Karpas-422 (cell line): ENCODE results near the gene SAMD1. TPM values are rescaled to one million over a fixed set of nuclear protein-coding genes. Genes with fewer than 3 reads are reported as not detected.

Source experiments
- DNase-seq: peaks from one replicate; pipeline ENCODE4 v3.0.0-alpha.2; 2015
- H2AFZ ChIP-seq: fragments of 200-600 bp; sonication (generic); 2 replicates; pipeline ENCODE4 v1.6.1; 2014; ENCODE audit warnings: antibody characterized with exemption, low read length, mixed read lengths
- H3K27ac ChIP-seq: fragments of 200-600 bp; sonication (generic); 2 replicates; pipeline ENCODE4 v1.5.1; 2014; ENCODE audit warnings: mild to moderate bottlenecking, low read length, moderate library complexity
- H3K27me3 ChIP-seq: fragments of 200-600 bp; sonication (generic); 2 replicates; pipeline ENCODE4 v1.6.1; 2014; ENCODE audit warnings: low read length, mixed read lengths
- H3K36me3 ChIP-seq: fragments of 200-600 bp; sonication (generic); 2 replicates; pipeline ENCODE4 v1.6.1; 2014; ENCODE audit warnings: low read length, mixed read lengths; ENCODE audit not compliant: insufficient read depth
- H3K4me1 ChIP-seq: fragments of 200-600 bp; sonication (generic); 2 replicates; pipeline ENCODE4 v1.6.1; 2014; ENCODE audit warnings: mild to moderate bottlenecking, low read length, mixed read lengths
- H3K4me2 ChIP-seq: fragments of 200-600 bp; sonication (generic); 2 replicates; pipeline ENCODE4 v1.6.1; 2014; ENCODE audit warnings: low read length, low read depth, mild to moderate bottlenecking; ENCODE audit not compliant: poor library complexity, severe bottlenecking
- H3K4me3 ChIP-seq: fragments of 200-600 bp; sonication (generic); 2 replicates; pipeline ENCODE4 v1.5.1; 2014; ENCODE audit warnings: mild to moderate bottlenecking, antibody characterized with exemption, low read length, mixed read lengths
- H3K79me2 ChIP-seq: fragments of 200-600 bp; sonication (generic); 2 replicates; pipeline ENCODE4 v1.6.1; 2014; ENCODE audit warnings: mild to moderate bottlenecking, low read length, mixed read lengths
- H3K9ac ChIP-seq: fragments of 200-600 bp; sonication (generic); 2 replicates; pipeline ENCODE4 v1.6.0; 2014; ENCODE audit warnings: low read length
- H3K9me2 ChIP-seq: fragments of 200-600 bp; sonication (generic), shearing (Covaris generic); replicated peaks from 2 replicates; pipeline ENCODE4 v1.6.0; 2014; ENCODE audit warnings: mild to moderate bottlenecking, low read length, moderate library complexity; ENCODE audit not compliant: insufficient read depth
- H3K9me3 ChIP-seq: fragments of 300-700, 200-600 bp; sonication (generic); 2 replicates; pipeline ENCODE4 v1.6.1; 2014; ENCODE audit warnings: low read length, mixed read lengths
- H4K20me1 ChIP-seq: fragments of 200-600 bp; sonication (generic); 2 replicates; pipeline ENCODE4 v1.6.1; 2014; ENCODE audit warnings: mild to moderate bottlenecking, antibody characterized with exemption, low read length, low read depth; ENCODE audit not compliant: insufficient read depth
- total RNA-seq: library from RNA; depleted of rRNA; stranded (reverse); fragments of >200 nt; shearing (Covaris generic); gene quantifications from 2 replicates; pipeline ENCODE4 v1.2.3, GENCODE V29; 2014; ENCODE audit warnings: low replicate concordance

The SAMD1 gene
- total RNA-seq, 1 experiment from 2014 or later, result 31.8 TPM

DNA sequence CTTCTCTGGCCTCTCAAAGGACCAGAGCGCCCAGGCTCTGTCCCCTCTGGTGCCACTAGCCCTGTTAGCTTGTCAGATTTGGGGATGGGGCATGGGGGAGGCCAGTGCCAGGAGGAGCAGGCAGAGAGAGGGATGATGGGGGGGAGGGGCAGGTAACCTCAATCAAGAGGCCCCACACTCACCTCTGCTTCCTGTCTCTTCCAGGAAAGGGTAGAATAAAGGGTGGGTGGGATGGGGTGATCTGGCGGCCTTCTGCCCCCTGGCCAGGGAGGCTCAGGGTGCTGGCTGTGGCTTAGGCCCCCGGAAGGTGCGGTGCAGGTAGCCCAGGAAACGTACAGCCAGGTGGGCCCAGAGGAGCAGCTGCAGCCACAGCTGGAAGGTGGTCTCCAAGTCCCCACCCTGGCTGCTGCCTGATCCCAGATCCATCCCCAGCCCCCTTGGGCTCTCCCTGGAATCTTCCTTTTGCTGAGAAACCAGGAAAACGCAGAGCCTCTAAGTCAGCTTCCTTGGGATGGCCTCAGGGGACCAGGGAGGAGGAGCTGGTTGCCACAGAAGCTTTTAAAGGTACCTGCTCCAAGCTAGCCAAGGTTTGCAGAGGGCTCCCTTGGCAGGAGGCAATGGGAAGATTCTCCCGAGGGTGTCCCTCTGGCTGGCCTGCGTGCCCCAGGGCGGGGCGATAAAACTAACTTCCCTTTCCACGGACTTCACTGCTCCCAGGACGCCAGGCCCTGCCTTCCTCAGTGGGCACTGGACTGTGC is 21.7 kb upstream of the SAMD1 start:
- Histone ChIP-seq H3K4me1 (peaks cover 32% of the 10 kb centered on the region), H3K36me3 (no peaks in the 10 kb centered on the region), H4K20me1 (0 out of 2 replicates have a peak, but pooled peaks cover 4% of the 10 kb centered on the region), H2AFZ (no peak overlapping the region), H3K9me3 (no peaks in the 10 kb centered on the region), H3K27me3 (no peaks in the 10 kb centered on the region), H3K4me2 (no peak overlapping the region), H3K9ac (no peak overlapping the region), H3K27ac (no peak overlapping the region), H3K9me2 (no peaks in the 10 kb centered on the region), H3K79me2 (peaks cover 55% of the 10 kb centered on the region), H3K4me3 (no peak overlapping the region)
- peak; percentile 38 for DNase-seq

DNA sequence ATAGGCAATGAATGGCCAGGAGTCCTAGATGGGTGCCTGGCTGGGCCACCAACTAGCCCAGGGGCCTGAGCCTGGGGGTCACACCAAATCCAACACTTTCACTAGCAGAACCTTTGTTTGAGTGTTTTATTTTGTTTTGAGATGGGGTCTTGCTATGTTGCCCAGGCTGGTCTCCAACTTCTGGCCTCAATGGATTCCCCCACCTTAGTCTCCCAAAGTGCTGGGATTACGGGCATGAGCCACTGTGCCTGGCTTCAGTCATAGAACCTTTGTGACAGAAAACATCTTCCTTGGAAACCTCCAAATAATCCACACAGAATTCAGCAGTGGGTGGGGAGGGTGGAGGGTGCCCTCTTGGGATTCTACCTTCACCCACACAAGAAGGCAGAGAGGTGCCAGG is 20.9 kb upstream of the SAMD1 start:
- H3K4me3 ChIP-seq, result no peak overlapping the region
- H3K36me3 ChIP-seq, result no peaks in the 10 kb centered on the region
- H3K9me2 ChIP-seq, result no peaks in the 10 kb centered on the region
- H3K4me2 ChIP-seq, result no peak overlapping the region
- no peaks in the 10 kb centered on the region for H3K27me3 ChIP-seq
- H4K20me1 ChIP-seq, result no peaks in the 10 kb centered on the region
- H3K79me2 ChIP-seq, result peaks cover 47% of the 10 kb centered on the region
- DNase-seq, result peak; percentile 12
- peaks cover 27% of the 10 kb centered on the region for H3K4me1 ChIP-seq
- H3K27ac ChIP-seq, result no peak overlapping the region
- H3K9me3 ChIP-seq, result no peaks in the 10 kb centered on the region
- no peak overlapping the region for H2AFZ ChIP-seq
- H3K9ac ChIP-seq, result no peak overlapping the region

DNA sequence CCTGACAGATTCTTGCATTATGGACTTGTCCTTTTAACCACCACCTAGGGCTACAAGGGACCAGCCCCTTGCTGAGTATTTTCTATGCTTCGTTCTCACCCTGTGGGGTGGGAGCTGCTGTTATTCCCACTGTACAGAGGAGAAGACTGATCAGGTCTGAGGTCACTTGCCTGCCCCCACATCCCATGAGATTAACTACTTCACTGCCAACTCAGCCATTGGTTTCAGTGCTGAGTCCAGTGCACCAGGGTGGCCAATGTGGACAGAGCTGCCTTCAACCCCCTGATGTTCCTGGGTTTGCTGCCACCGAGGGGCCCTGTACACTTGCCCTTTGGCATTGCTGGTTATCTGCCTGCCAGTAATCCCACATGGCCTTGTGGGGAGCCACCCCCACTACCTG is 20.1 kb upstream of the SAMD1 start:
- no peaks in the 10 kb centered on the region for H3K36me3 ChIP-seq
- H3K4me1 ChIP-seq, result peaks cover 19% of the 10 kb centered on the region
- H4K20me1 ChIP-seq, result no peaks in the 10 kb centered on the region
- H3K4me2 ChIP-seq, result no peak overlapping the region
- no peaks in the 10 kb centered on the region for H3K27me3 ChIP-seq
- no peak overlapping the region for H3K27ac ChIP-seq
- no peak overlapping the region for H3K4me3 ChIP-seq
- no peaks in the 10 kb centered on the region for H3K9me2 ChIP-seq
- H3K9me3 ChIP-seq, result no peaks in the 10 kb centered on the region
- H3K9ac ChIP-seq, result no peak overlapping the region
- H2AFZ ChIP-seq, result no peak overlapping the region
- H3K79me2 ChIP-seq, result peaks cover 39% of the 10 kb centered on the region
- peak; percentile 41 for DNase-seq

DNA sequence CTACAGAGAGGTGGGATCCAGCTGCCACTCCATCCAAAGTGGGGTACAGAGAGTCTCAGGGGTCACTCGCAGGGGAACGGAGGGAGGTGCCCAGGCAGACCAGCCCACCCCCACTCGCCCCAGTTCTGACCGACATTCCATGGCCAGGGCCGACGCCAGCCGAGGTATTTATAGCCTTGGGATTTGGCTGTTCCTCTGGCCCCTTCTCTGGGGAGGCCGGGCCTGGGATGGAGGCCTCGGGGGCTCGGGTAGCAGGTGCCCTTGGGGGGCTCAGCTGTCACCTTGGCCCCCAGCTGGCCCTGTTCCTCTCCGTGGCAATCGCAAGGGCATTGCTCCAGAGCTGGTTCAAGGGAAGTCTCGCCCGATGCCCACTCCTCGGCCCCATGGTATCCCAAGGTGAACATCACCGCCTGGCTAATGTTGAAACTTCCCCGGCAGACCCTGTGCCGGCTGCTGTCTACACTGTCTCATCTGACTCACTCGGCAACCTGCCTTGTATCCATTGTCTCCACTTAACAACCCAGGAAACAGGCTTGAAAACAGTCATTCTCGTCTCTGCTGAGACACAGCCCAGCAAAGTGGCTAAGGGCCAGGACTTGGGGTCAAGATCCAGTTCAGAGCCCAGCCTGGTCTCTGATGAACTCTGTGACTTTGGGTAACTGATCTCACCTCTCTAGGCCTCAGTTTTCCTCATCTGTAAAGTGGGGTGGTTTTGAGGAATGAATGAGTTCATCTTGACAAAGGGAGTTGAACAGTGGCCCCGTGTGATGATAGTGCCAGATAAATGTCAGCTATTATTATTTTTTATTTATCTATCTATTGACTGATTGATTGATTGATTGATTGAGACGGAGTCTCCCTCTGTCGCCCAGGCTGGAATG is 17.3 kb upstream of the SAMD1 start:
- peaks cover 21% of the 10 kb centered on the region; the same call in 1 of the 2 replicates for H3K79me2 ChIP-seq
- no peak overlapping the region for H2AFZ ChIP-seq
- no peak overlapping the region for H3K9ac ChIP-seq
- no peaks in the 10 kb centered on the region for H3K27me3 ChIP-seq
- no peaks in the 10 kb centered on the region for H3K9me2 ChIP-seq
- no peak overlapping the region for H3K27ac ChIP-seq
- H3K4me2 ChIP-seq, result no peak overlapping the region
- H3K9me3 ChIP-seq, result no peaks in the 10 kb centered on the region
- H3K4me3 ChIP-seq, result no peak overlapping the region
- no peaks in the 10 kb centered on the region for H3K4me1 ChIP-seq
- peak; percentile 37 for DNase-seq
- H4K20me1 ChIP-seq, result no peaks in the 10 kb centered on the region
- no peaks in the 10 kb centered on the region for H3K36me3 ChIP-seq

DNA sequence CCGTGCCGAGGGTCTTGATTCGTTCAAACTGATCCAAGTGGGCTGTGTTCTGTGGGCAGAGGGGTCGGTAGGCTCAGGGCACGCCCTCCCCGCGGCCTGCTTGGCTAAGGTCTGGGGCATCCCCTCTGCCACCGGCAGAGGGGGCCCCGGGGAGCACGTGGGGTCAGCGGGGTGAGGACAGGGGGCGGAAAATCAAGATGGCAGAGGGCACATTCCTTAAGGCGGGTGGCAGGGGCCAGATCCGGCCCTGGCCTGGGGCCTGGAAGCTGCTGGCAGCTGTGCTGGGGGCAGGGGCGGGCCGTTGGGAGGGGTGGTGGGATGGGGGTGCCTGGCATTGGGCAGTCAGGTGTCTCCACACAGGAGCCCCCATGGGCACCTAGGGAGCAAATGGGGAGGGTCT is 16.3 kb upstream of the SAMD1 start:
- no peak overlapping the region for H3K9ac ChIP-seq
- H3K79me2 ChIP-seq, result peaks cover 14% of the 10 kb centered on the region; the same call in 1 of the 2 replicates
- no peaks in the 10 kb centered on the region for H3K9me2 ChIP-seq
- H3K27me3 ChIP-seq, result no peaks in the 10 kb centered on the region
- H2AFZ ChIP-seq, result no peak overlapping the region
- no peaks in the 10 kb centered on the region for H3K9me3 ChIP-seq
- H3K27ac ChIP-seq, result no peak overlapping the region
- H3K4me2 ChIP-seq, result no peak overlapping the region
- no peaks in the 10 kb centered on the region for H4K20me1 ChIP-seq
- no peaks in the 10 kb centered on the region for H3K4me1 ChIP-seq
- no peak for DNase-seq
- no peak overlapping the region for H3K4me3 ChIP-seq
- H3K36me3 ChIP-seq, result no peaks in the 10 kb centered on the region

DNA sequence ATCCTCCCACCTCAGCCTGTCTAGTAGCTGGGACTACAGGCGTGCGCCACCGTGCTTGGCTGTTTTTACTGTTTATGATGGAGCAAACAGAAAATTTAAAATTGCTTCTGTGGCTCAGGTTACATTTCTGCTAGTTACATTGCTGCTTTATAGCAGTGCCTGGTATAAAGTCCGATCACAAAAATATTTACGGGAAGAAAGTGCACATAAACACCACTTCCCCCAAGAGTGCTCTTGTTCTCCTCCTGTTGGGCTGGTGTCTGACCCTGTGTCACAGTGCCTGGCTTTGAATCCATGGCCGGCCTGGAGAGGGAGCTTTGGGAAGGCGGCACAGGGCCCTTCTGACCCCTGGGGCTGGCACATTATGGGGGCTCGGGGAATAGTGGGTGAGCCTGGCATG is 15.1 kb upstream of the SAMD1 start:
- Histone ChIP-seq H3K27me3 (no peaks in the 10 kb centered on the region), H3K36me3 (no peaks in the 10 kb centered on the region), H3K4me3 (no peak overlapping the region), H3K79me2 (peaks cover 6% of the 10 kb centered on the region; the same call in 1 of the 2 replicates), H3K4me1 (no peaks in the 10 kb centered on the region), H4K20me1 (no peaks in the 10 kb centered on the region), H2AFZ (no peak overlapping the region), H3K4me2 (no peak overlapping the region), H3K9me2 (no peaks in the 10 kb centered on the region), H3K9me3 (no peaks in the 10 kb centered on the region), H3K27ac (no peak overlapping the region), H3K9ac (no peak overlapping the region)
- no peak for DNase-seq

DNA sequence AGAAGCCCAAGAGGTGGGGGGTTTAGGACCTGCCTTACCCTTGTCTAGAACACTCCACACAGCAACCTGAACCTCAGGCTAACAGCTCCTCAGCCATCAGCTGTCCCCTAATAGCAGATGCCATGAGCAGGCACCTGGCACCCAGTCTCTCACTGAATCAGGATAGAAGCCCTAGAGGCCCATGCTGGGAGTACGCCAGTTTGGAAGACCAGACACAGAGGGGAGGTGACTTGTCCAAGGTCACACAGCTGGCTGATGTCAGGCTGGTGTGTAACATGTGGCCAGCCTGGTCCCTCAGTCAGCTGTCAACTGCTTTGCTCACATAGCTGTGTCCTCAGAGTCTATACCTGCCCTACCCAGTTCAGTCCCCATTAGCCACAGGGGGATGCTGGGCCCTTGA is 12.8 kb upstream of the SAMD1 start:
- no peak overlapping the region for H3K4me3 ChIP-seq
- no peak overlapping the region for H3K9ac ChIP-seq
- no peak overlapping the region for H3K4me2 ChIP-seq
- H3K4me1 ChIP-seq, result no peaks in the 10 kb centered on the region
- DNase-seq, result peak; percentile 41
- no peak overlapping the region for H3K27ac ChIP-seq
- H3K79me2 ChIP-seq, result no peaks in the 10 kb centered on the region
- H3K36me3 ChIP-seq, result no peaks in the 10 kb centered on the region
- no peaks in the 10 kb centered on the region for H3K9me3 ChIP-seq
- no peaks in the 10 kb centered on the region for H3K27me3 ChIP-seq
- H2AFZ ChIP-seq, result no peak overlapping the region
- no peaks in the 10 kb centered on the region for H3K9me2 ChIP-seq
- no peaks in the 10 kb centered on the region for H4K20me1 ChIP-seq

DNA sequence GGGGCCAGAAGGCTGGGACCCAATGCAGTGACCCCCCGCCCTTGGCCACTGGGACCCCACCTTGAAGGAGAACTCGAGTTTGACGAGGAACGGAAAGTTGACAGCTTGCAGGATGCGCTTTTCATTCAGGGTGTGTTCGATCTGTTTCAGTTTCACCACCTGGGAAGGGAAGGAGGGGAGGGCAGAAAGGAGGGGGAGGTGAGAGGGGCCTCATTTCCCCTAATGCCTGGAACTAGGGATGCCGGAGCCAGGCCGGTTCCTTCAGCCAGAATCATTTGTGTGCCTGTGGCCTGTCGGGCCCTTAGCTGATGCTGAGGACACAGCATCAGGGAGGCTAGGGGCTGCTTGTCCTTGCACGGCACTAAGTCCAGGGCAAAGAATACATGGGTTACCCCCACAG is 12.2 kb upstream of the SAMD1 start:
- H4K20me1 ChIP-seq, result no peaks in the 10 kb centered on the region
- no peak overlapping the region for H3K9ac ChIP-seq
- H3K27me3 ChIP-seq, result no peaks in the 10 kb centered on the region
- DNase-seq, result no peak
- H3K79me2 ChIP-seq, result no peaks in the 10 kb centered on the region
- no peak overlapping the region for H2AFZ ChIP-seq
- H3K4me2 ChIP-seq, result no peak overlapping the region
- H3K9me3 ChIP-seq, result no peaks in the 10 kb centered on the region
- H3K9me2 ChIP-seq, result no peaks in the 10 kb centered on the region
- H3K36me3 ChIP-seq, result no peaks in the 10 kb centered on the region
- H3K27ac ChIP-seq, result no peak overlapping the region
- no peaks in the 10 kb centered on the region for H3K4me1 ChIP-seq
- no peak overlapping the region for H3K4me3 ChIP-seq
